Lower leg skin (tissue), 3 donors: ENCODE measurements around the gene RGS8.

Experiments used
- POLR2A ChIP-seq, 2 donors: fragments of 450-650 bp; IDR thresholded peaks; one replicate each; pipeline ENCODE4 v1.6.1; 2016 to 2017; ENCODE audit warnings: antibody characterized with exemption in 2 of 2, mild to moderate bottlenecking in 1 of 2, moderate library complexity in 1 of 2
- TF ChIP-seq, protein P1 (sequence below), 3 donors: fragments of 450-650 bp; IDR thresholded peaks; one replicate each; pipeline ENCODE4 v1.5.1; 2016; ENCODE audit warnings: antibody characterized with exemption in 3 of 3, mild to moderate bottlenecking in 3 of 3, moderate library complexity in 2 of 3

DNA sequence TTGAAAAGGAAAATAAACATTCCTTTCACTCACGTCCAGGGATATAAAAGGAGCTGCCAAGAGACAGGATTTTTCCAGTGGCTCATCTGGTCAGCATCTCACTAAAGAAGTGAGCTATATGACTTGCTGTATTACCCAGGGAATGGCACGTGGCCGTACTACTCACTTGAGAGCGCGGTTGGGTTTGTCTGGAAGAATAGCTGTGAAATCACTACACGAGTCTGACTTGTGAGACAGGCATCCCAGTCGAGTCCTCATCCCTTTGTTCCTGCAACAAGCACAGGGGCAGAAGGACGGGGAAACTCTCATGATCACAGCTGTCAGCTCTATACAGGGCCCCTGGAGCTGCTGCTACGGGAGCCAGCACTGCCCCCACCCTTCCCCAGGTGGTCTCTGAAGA is 17.7 kb downstream of the RGS8 start:
- TF ChIP-seq, protein P1, sequence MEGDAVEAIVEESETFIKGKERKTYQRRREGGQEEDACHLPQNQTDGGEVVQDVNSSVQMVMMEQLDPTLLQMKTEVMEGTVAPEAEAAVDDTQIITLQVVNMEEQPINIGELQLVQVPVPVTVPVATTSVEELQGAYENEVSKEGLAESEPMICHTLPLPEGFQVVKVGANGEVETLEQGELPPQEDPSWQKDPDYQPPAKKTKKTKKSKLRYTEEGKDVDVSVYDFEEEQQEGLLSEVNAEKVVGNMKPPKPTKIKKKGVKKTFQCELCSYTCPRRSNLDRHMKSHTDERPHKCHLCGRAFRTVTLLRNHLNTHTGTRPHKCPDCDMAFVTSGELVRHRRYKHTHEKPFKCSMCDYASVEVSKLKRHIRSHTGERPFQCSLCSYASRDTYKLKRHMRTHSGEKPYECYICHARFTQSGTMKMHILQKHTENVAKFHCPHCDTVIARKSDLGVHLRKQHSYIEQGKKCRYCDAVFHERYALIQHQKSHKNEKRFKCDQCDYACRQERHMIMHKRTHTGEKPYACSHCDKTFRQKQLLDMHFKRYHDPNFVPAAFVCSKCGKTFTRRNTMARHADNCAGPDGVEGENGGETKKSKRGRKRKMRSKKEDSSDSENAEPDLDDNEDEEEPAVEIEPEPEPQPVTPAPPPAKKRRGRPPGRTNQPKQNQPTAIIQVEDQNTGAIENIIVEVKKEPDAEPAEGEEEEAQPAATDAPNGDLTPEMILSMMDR (IDR thresholded peaks at IDR 0.05): no peak
- no peak for TF ChIP-seq POLR2A (IDR thresholded peaks at IDR 0.05)
